Mucosa of descending colon (tissue), 3 donors: ENCODE results near the gene NFIB. TPM values are rescaled to one million over a fixed set of nuclear protein-coding genes. Genes with fewer than 3 reads are reported as not detected.

Experiments used
- ATAC-seq: fragments of 200-7000 bp; cut with Tn5 transposase; one replicate; pipeline ENCODE4 v1.9.1; 2020; ENCODE audit warnings: mild to moderate bottlenecking, moderate library complexity
- DNase-seq, 3 donors: peaks; one replicate each; pipeline ENCODE4 v3.0.0-alpha.2; 2020
- H3K36me3 ChIP-seq: fragments of 200-600 bp; one replicate; pipeline ENCODE4 v1.8.0; 2021; ENCODE audit warnings: low read depth, mild to moderate bottlenecking
- H3K4me1 ChIP-seq: fragments of 200-600 bp; one replicate; pipeline ENCODE4 v1.8.0; 2021; ENCODE audit warnings: low read depth, mild to moderate bottlenecking
- H3K4me3 ChIP-seq: fragments of 200-600 bp; one replicate; pipeline ENCODE4 v1.8.0; 2021; ENCODE audit warnings: mild to moderate bottlenecking
- H3K9me3 ChIP-seq: fragments of 200-600 bp; one replicate; pipeline ENCODE4 v1.8.0; 2021; ENCODE audit warnings: mild to moderate bottlenecking
- intact Hi-C, 2 donors: fragments of 100-400 bp; cut with DNase I in 1 of 2; cut with micrococcal nuclease in 1 of 2; formaldehyde crosslinking; loops; one replicate each; pipeline versions ENCODE4 v1.11.0 to v1.11.1; 2022; cut with DNase I, micrococcal nuclease
- total RNA-seq, 3 donors: library from RNA; stranded (reverse); fragmentation: NEBNext Ultra II Directional in 2 of 3; extraction: Animal tissue kit (Norgen Biotek cat#: 25700) in 2 of 3; gene quantifications; one replicate each; pipeline versions ENCODE4 v1.2.1 to v1.2.4, GENCODE V29; 2021 to 2023
- TF ChIP-seq, protein P1 (sequence below): fragments of 200-600 bp; IDR thresholded peaks from one replicate; pipeline ENCODE4 v1.8.0; 2022; ENCODE audit warnings: antibody characterized with exemption, mild to moderate bottlenecking
- donor health status: DM: no; HTN: no; CAD: no; lungs with moderate emphysema.
- donor health status: DM: no; HTN: no; CAD: no.
- donor health status: DM: no; HTN: yes; CAD: no.

The NFIB gene
- total RNA-seq, 3 donors from 2014 or later: 59.7 to 85.5 (median 62.6) TPM

DNA sequence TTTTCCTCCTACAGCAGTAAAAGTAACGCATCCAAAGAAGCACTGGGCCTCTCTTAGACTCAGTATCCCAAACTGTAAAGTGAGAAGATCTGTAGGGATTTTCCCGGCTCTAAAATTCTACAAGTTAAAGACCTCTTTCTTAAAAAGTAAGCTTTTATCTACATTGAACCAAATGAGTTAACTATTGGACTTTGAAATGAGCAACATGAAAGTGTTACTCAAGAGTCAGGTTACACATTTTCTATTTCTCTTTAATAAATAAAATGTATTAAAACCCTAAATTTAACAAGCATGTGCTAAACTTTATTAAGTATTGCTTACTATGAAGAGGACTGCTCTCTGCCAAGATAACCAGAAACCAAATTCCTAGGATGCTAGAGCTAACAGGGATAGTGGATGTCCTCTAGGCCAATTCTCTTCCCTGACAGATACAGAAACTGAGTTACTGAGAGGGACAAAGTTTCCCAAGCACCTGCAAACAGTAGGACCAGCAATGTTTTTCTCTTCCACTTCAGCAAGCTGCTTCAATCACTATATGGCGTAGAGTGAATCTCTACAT lies 21.7 kb downstream of the NFIB start:
- Histone ChIP-seq H3K4me3 (no peak overlapping the region), H3K4me1 (no peaks in the 10 kb centered on the region), H3K9me3 (no peaks in the 10 kb centered on the region), H3K36me3 (no peaks in the 10 kb centered on the region)
- DNase-seq: no peak
- TF ChIP-seq, protein P1, sequence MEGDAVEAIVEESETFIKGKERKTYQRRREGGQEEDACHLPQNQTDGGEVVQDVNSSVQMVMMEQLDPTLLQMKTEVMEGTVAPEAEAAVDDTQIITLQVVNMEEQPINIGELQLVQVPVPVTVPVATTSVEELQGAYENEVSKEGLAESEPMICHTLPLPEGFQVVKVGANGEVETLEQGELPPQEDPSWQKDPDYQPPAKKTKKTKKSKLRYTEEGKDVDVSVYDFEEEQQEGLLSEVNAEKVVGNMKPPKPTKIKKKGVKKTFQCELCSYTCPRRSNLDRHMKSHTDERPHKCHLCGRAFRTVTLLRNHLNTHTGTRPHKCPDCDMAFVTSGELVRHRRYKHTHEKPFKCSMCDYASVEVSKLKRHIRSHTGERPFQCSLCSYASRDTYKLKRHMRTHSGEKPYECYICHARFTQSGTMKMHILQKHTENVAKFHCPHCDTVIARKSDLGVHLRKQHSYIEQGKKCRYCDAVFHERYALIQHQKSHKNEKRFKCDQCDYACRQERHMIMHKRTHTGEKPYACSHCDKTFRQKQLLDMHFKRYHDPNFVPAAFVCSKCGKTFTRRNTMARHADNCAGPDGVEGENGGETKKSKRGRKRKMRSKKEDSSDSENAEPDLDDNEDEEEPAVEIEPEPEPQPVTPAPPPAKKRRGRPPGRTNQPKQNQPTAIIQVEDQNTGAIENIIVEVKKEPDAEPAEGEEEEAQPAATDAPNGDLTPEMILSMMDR: no peak
- ATAC-seq: no peak
- intact Hi-C loops: no loop called here

GRCh38 chr9:14289916-14290315 lies 24.0 kb downstream of the NFIB start:
- intact Hi-C loops: no loop called here
- TF ChIP-seq, protein P1: no peak
- no peak overlapping the region for H3K4me3 ChIP-seq
- peak; percentile 47 for ATAC-seq
- DNase-seq: no peak
- no peaks in the 10 kb centered on the region for H3K4me1 ChIP-seq
- H3K36me3 ChIP-seq: no peaks in the 10 kb centered on the region
- H3K9me3 ChIP-seq: no peaks in the 10 kb centered on the region

DNA sequence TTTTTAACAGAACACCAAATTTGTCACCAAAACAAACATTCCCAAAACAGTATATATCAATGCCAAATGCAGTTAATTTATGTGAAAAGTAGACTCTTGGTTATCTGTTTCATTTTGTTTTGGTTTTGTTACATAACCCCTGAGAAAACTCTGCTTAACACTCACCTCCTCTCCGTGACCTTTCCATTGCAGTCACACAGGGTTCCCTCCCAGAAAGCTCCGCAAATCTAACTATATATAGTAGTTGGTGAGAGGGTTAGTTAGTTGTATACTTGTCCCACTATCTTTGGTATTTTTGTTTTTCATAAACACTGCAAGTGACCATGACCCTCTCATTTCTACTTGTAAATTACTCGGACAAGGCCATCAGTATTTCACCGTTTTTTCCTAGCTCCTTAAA lies 25.5 kb downstream of the NFIB start:
- TF ChIP-seq, protein P1: no peak
- no peaks in the 10 kb centered on the region for H3K9me3 ChIP-seq
- no peaks in the 10 kb centered on the region for H3K36me3 ChIP-seq
- no peaks in the 10 kb centered on the region for H3K4me1 ChIP-seq
- intact Hi-C loops: no loop called here
- DNase-seq: no peak
- no peak for ATAC-seq
- H3K4me3 ChIP-seq: no peak overlapping the region

- TF ChIP-seq, protein P1: no peak
Observed at GRCh38 chr9:14286121-14286520, 27.8 kb downstream of the NFIB start.

GRCh38 chr9:14283276-14283675 lies 30.7 kb downstream of the NFIB start:
- Histone ChIP-seq H3K4me1 (no peaks in the 10 kb centered on the region), H3K9me3 (no peaks in the 10 kb centered on the region), H3K36me3 (no peaks in the 10 kb centered on the region), H3K4me3 (no peak overlapping the region)
- ATAC-seq (peak; percentile 27), DNase-seq (no peak)
- intact Hi-C loops: no loop called here
- TF ChIP-seq, protein P1: no peak

More at GRCh38 chr9:14286121-14286520, 27.8 kb downstream of the NFIB start:
- H3K36me3 ChIP-seq: no peaks in the 10 kb centered on the region
- H3K9me3 ChIP-seq: no peaks in the 10 kb centered on the region
- DNase-seq (no peak), ATAC-seq (no peak)
- H3K4me1 ChIP-seq: no peaks in the 10 kb centered on the region
- intact Hi-C loops: no loop called here
- no peak overlapping the region for H3K4me3 ChIP-seq

GRCh38 chr9:14281876-14282275 lies 32.1 kb downstream of the NFIB start:
- Histone ChIP-seq H3K36me3 (no peaks in the 10 kb centered on the region), H3K4me3 (no peak overlapping the region), H3K4me1 (no peaks in the 10 kb centered on the region), H3K9me3 (no peaks in the 10 kb centered on the region)
- DNase-seq (no peak), ATAC-seq (no peak)
- intact Hi-C loops: no loop called here
- TF ChIP-seq, protein P1: no peak
